Vagina (tissue), 2 donors: ENCODE results near the gene ZNF432. TPM values are rescaled to one million over a fixed set of nuclear protein-coding genes. Genes with fewer than 3 reads are reported as not detected.
"Not testable (repeated sequence)": the region's sequence is repeated elsewhere in the genome, so short reads cannot be mapped to it uniquely, and the experiment has no call there.

Source experiments
- DNase-seq, 2 donors: peaks; one replicate each; pipeline ENCODE4 v3.0.0-alpha.2; 2017; ENCODE audit errors: extremely low spot score in 2 of 2
- H3K27ac ChIP-seq: fragments of 200-600 bp; sonication (generic); one replicate; pipeline ENCODE4 v1.5.1; 2019
- H3K27me3 ChIP-seq: fragments of 200-600 bp; sonication (generic); one replicate; pipeline ENCODE4 v1.5.1; 2019
- H3K36me3 ChIP-seq, 2 donors: fragments of 200-600 bp; sonication (generic); one replicate each; pipeline ENCODE4 v1.5.1; 2017 to 2019
- H3K4me1 ChIP-seq: fragments of 200-600 bp; sonication (generic); one replicate; pipeline ENCODE4 v1.5.1; 2019
- H3K4me3 ChIP-seq, 2 donors: fragments of 200-600 bp; sonication (generic); 1 replicate in 1 of 2; 2 replicates in 1 of 2; pipeline ENCODE4 v1.5.1; 2016 to 2019
- H3K9me3 ChIP-seq: fragments of 200-600 bp; sonication (generic); one replicate; pipeline ENCODE4 v1.5.1; 2019
- POLR2A ChIP-seq, 2 donors: fragments of 450-650 bp; IDR thresholded peaks; one replicate each; pipeline ENCODE4 v1.6.1; 2017; ENCODE audit warnings: antibody characterized with exemption in 2 of 2, mild to moderate bottlenecking in 2 of 2, moderate library complexity in 2 of 2
- POLR2AphosphoS5 ChIP-seq, 2 donors: sonication (generic); formaldehyde crosslinking; IDR thresholded peaks; one replicate each; pipeline ENCODE4 v1.9.0; 2017; ENCODE audit warnings: antibody characterized with exemption in 2 of 2, mild to moderate bottlenecking in 2 of 2, low read depth in 1 of 2; ENCODE audit not compliant: insufficient read depth in 1 of 2
- intact Hi-C: fragments of 100-400 bp; cut with DNase I; formaldehyde crosslinking; loops from one replicate; pipeline ENCODE4 v1.15.1; 2023
- total RNA-seq: library from RNA; depleted of rRNA; stranded (reverse); fragments of >200 nt; gene quantifications from one replicate; pipeline ENCODE4 v1.2.3, GENCODE V29; 2016
- TF ChIP-seq, protein P1 (sequence below), 3 experiments: fragments of 450-650 bp in 2 of 3; fragments of 200-600 bp in 1 of 3; sonication (generic) in 1 of 3; IDR thresholded peaks; one replicate each; pipeline ENCODE4 v1.5.1; 2017 to 2019; ENCODE audit warnings: antibody characterized with exemption in 3 of 3, mild to moderate bottlenecking in 2 of 3, moderate library complexity in 2 of 3

Gene ZNF432
- total RNA-seq = 14.0 TPM

DNA sequence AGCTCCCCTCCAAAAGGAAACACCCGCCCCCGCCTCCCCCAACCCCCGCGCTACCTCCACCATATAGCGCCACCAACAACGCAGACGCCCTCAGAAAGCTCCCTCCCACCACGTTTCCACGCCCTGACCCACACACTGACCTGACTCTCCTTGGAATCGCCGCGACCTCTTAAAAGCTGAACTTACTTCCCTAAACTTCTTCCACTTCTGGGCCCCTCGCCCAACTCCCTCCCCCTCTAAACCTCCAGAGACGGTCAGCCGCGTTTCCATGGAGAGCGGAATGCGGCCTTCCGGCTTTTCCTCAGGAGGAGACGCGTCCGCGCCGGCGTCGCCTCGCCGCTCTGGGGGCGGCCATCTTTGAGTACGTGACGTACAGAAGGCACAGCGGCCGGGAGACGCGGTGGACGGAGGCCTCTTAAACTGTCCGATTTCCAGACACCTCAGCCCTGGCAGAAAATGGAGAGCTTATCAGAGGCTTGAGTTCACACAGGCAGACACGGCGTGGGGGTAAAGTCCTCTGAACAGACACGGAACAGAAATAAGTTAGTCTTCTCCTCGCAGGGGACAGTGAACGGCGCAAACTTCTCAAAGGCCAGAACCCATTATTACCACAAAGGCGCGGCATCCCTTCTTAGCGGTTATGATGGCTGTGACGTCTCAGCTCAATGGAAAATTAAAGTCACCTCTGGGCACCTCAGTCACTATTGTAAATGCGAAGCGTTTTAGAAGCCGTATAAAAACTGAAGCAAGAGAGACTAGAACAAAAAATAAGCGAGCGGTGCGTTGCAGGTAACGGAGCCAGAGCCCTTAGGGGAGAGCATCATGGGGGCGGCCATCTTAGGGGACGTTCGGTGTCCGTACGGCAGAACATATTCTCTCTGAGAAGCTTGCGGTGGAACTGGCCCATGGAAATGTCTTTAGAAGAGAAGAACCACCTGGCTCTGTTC lies at the start of gene ZNF432:
Gene ZNF432 (minus strand): TSS at position 284 of the 947 bp plus-strand sequence. CDS start 1,970 bp downstream, outside the sequence.
- peaks cover 6% of the 10 kb centered on the region for H3K4me1 ChIP-seq
- H3K9me3 ChIP-seq = peaks cover 4% of the 10 kb centered on the region
- peak within 1 kb of the TSS; percentile 55 to 75 for H3K4me3 ChIP-seq
- peaks cover 0 to 41% of the 10 kb centered on the region in 2 donors for H3K36me3 ChIP-seq
- no peaks in the 10 kb centered on the region for H3K27me3 ChIP-seq
- H3K27ac ChIP-seq = peak within 1 kb of the TSS; percentile 85
- peak in 1 of 2 donors; percentile 94 for DNase-seq
- TF ChIP-seq, protein P1, sequence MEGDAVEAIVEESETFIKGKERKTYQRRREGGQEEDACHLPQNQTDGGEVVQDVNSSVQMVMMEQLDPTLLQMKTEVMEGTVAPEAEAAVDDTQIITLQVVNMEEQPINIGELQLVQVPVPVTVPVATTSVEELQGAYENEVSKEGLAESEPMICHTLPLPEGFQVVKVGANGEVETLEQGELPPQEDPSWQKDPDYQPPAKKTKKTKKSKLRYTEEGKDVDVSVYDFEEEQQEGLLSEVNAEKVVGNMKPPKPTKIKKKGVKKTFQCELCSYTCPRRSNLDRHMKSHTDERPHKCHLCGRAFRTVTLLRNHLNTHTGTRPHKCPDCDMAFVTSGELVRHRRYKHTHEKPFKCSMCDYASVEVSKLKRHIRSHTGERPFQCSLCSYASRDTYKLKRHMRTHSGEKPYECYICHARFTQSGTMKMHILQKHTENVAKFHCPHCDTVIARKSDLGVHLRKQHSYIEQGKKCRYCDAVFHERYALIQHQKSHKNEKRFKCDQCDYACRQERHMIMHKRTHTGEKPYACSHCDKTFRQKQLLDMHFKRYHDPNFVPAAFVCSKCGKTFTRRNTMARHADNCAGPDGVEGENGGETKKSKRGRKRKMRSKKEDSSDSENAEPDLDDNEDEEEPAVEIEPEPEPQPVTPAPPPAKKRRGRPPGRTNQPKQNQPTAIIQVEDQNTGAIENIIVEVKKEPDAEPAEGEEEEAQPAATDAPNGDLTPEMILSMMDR (IDR thresholded peaks at IDR 0.05) = no peak
- TF ChIP-seq POLR2AphosphoS5 (IDR thresholded peaks at IDR 0.05; ENCODE audit: insufficient read depth in 1 of 2, low read depth in 1 of 2) (peak; percentile 83 to 86), POLR2A (IDR thresholded peaks at IDR 0.05) (peak in 1 of 2 donors; percentile 21)
- intact Hi-C loops = no loop called here

DNA sequence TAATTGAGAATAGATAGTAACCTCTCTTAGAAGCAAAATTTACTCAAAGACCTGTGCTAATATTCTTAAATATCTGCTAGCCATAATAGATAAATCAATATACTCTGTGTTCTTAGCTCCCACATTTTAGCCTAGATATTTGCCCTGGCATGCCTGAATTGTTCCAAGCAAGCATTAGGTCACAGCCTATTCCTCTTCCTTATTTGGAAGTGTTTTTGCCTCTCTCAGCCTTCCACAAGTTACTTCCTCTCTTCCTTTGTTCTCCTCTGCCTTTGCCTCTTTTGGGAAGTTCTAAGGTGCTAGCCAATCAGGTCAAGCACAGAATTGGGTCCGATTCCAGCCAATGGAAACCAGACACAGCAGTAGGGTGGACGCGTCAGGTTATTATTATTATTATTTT lies 47.8 kb upstream of the ZNF432 start:
- intact Hi-C loops, H3K27ac ChIP-seq, H3K9me3 ChIP-seq, H3K36me3 ChIP-seq, H3K4me3 ChIP-seq, DNase-seq, H3K27me3 ChIP-seq: not testable (repeated sequence)
- H3K4me1 ChIP-seq = peaks cover 35% of the 10 kb centered on the region

DNA sequence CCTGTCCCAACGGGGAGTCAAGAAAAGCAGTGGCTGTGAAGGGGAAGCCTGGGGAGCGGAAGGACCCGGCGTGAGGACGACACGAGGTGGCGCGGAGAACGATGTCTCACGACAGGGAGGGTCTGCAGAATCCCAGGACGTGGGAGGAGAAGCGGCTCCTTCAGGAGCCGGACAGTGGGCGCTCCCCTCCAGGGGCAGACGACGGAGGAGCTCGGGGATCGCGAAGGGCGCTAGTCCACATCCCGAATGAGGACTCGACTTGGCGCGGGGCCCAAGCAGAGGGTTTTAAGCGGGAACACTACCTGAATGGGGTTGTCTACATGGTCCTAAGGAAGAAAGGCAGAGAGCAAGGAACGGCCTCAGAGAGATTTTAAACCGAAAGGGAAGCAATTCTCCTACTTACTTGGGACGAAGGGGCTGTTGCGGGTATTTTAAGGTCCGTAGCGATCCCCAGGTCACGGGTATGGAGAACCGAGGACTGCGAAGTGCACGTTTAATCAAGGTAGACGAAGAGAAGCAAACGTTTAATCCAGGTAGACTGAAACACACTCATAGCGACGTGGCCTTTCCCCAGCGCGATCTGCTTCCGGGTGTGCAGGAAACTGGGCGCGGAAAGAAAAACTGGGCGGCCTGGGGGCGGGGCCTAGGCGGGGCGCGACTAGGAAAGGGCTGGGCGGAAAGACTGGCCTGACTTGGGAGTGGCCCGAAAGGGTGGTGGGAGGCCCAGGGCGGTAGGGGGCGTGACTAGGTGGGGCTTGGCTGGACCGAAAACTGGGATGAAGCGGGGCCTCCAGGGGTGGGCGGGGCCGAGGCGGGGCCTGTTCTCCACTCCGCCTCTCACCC lies 46.8 kb upstream of the ZNF432 start, which contains the start of gene ZNF841:
Gene ZNF841 (minus strand): TSS at position 594 of the 843 bp plus-strand sequence. CDS start 10,964 bp downstream, outside the sequence.
- peak within 1 kb of the TSS; percentile 22 for H3K27ac ChIP-seq
- peak within 1 kb of the TSS; percentile 69 to 87 for H3K4me3 ChIP-seq
- intact Hi-C loops = no loop called here
- H3K36me3 ChIP-seq = peaks cover 0 to 17% of the 10 kb centered on the region in 2 donors
- peak in 1 of 2 donors; percentile 91 for DNase-seq
- H3K9me3 ChIP-seq = peaks cover 3% of the 10 kb centered on the region
- TF ChIP-seq POLR2AphosphoS5 (IDR thresholded peaks at IDR 0.05; ENCODE audit: insufficient read depth in 1 of 2, low read depth in 1 of 2) = peak; percentile 76 to 77
- TF ChIP-seq POLR2A (IDR thresholded peaks at IDR 0.05) = peak in 1 of 2 donors; percentile 18
- TF ChIP-seq, protein P1 (IDR thresholded peaks at IDR 0.05) = no peak
- no peaks in the 10 kb centered on the region for H3K27me3 ChIP-seq
- peaks cover 35% of the 10 kb centered on the region for H3K4me1 ChIP-seq

DNA sequence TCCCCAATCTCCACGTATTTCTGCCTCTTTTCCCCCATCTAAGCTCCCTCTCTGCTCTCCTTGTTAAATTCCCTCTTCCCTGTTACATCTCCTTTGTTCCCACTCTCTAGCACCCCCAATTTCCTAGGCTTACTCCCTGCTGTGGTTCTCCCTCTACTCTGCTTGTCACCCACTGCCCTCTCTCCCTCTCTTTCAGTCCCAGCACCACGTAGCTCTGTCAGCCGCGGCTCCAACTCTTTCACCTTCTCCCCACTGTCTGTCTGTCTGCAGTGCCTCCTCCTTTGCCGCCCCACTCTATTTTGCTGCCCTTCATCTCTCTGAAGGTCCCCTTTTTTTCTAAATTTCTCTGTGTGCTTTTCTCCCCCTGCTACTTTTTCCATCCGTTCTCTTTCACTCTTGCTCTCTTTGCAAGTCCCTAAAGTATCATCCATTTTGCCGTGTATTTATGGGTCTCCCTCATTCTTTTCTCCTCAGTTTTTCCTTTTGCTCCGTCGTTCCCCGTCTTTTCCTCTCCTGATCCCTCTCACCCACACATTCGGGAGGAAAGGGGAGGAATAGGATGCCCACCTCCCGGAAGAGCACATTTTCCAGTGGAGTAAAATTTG lies 46.0 kb upstream of the ZNF432 start:
- DNase-seq = no peak
- Histone ChIP-seq H3K27ac (peak overlapping the region; percentile 22), H3K36me3 (peaks cover 0 to 23% of the 10 kb centered on the region in 2 donors), H3K4me1 (peaks cover 35% of the 10 kb centered on the region), H3K9me3 (peaks cover 8% of the 10 kb centered on the region), H3K27me3 (no peaks in the 10 kb centered on the region), H3K4me3 (peak overlapping the region; percentile 69 to 87)
- TF ChIP-seq, protein P1 (IDR thresholded peaks at IDR 0.05) = no peak
- no peak for TF ChIP-seq POLR2AphosphoS5 (IDR thresholded peaks at IDR 0.05; ENCODE audit: insufficient read depth in 1 of 2, low read depth in 1 of 2)
- no peak for TF ChIP-seq POLR2A (IDR thresholded peaks at IDR 0.05)
- intact Hi-C loops = no loop called here

DNA sequence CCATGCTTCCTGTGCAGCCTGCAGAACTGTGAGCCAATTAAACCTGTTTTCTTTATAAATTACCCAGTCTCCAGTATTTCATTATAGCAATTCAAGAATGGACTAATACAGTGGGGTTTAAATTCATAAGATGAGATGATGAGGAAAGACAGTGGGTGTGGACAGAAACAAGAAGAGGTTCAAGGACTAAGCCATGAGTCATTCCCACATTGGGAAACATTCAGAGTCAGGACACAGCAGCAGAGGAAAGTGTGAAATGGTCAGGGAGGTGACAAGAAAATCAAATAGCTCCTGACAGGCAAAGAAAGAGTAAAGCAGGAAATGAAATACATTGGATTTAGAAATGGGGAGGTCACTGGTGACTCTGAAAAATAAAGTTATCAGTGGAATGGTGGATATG lies 37.8 kb upstream of the ZNF432 start:
- no peak for DNase-seq
- no peaks in the 10 kb centered on the region for H3K4me1 ChIP-seq
- intact Hi-C loops = no loop called here
- peaks cover 3 to 93% of the 10 kb centered on the region in 2 donors for H3K36me3 ChIP-seq
- H3K4me3 ChIP-seq = no peak overlapping the region
- H3K9me3 ChIP-seq = peaks cover 8% of the 10 kb centered on the region
- peak in 1 of 2 donors; percentile 31 for TF ChIP-seq POLR2AphosphoS5 (IDR thresholded peaks at IDR 0.05; ENCODE audit: insufficient read depth in 1 of 2, low read depth in 1 of 2)
- TF ChIP-seq, protein P1 (IDR thresholded peaks at IDR 0.05) = no peak
- TF ChIP-seq POLR2A (IDR thresholded peaks at IDR 0.05) = no peak
- H3K27ac ChIP-seq = no peak overlapping the region
- no peaks in the 10 kb centered on the region for H3K27me3 ChIP-seq
